HG03460 (cell line): ENCODE results near the gene TBC1D14.

Experiments
- ATAC-seq: cut with Tn5 transposase; IDR thresholded peaks from one replicate; pipeline ENCODE4 v1.9.1; 2021; ENCODE audit not compliant: unreplicated experiment

TBC1D14 gene

DNA sequence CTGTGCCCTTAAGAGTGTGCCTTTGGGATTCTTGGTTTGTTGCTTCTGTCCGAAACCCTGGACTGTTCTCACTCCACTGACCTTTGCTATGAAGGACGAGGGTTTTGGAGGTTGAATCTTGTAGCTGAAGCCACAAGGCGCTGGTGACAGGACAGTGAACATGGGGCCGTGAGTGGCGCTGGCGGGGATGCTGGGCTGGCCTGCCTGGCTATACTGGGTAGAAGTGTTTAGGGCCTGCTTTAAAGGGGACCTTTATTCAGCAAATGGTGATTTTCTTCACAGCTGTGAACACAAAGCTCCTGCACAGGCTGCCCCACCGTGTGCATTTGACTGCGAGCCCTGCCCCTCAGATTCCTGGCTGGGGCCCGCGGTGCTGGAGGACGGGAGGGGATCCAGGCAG is 106.5 kb downstream of the TBC1D14 start:
- ATAC-seq: no peak

DNA sequence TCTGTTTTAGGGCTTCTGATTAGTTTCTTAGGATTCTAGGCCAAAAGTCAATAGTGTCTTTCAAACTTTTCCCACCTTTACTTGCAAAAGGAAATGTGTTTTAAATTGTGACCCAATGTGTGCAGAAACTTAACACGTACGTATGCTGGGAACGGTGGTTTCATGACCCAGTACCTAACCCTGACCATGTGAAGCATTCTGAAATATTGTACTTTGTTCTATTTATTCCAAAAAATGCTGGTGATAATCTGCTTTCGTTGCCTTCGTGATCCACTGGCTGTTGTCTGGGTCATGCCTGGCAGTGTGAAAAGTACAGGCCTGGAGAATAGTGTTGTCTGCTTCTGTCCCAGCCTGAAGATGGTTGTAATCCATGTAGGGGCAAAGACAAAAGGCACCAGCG is 106.9 kb downstream of the TBC1D14 start:
- ATAC-seq: no peak

DNA sequence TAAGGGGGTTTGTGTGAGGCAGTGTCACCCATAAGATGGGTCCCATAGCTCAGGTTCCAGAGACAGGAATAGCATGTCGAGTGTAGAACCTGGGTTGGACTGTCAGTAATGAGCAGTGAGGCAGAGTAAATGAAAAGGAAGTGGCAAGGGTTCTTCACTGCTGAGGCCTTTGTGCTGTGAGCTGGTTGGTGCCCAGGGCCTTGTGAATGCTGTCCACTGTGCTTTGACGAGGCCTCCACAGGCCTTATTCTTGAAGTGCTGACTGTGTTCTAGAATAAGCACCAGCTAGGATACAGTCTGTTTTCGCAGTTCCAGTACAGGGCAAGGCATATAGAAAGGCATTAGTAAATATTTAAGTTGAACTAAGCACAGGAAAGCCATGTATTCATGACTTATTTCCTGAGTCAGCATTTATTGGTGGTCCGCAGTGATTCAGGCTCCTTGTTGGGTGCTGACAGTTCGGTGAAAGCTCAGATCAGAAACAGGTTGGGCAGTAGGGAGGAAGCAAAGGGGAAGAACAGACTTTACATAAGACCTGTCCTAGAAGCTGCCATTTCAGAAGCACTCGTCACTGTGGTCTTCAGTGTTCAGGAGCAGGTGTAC is 107.9 kb downstream of the TBC1D14 start:
- no peak for ATAC-seq

DNA sequence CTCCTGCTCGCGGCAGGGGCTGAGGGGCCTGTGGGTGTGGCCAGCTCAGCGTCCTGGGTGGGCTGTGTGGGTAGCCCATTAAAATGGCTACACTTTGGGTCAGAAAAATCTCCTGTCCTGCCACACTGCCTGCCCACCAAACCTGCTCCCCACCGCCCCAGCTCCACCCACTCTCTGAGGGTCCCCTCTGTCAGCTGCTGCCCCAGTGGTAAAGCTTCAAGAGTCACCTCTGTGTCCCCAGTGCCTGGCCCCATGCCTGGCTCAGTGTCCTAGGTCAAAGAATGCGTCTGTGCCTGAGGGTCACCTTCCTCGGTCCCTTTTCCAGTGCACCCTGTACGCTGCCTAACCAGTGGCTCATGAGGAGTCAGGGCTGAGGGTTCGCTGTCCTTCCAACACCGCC is 108.7 kb downstream of the TBC1D14 start:
- no peak for ATAC-seq

DNA sequence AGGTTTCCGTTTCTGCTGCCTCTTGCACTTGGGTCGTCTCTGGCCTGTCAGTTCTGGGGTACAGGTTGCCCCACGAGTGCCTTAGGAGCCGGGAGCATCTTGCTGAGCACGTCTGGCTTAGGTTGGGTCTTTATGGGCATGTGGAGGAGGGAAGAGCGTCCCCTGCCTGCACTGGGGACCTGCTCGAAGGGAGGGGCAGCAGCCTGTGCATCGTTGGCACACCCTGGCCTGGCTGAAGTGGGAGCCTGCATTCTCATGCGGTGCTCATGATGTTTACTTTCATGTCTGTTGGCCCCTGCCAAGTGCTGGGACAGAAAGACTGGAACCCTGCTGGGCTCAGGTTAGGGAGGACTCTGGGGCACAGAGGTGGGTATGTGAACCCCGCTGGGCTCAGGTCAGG is 109.7 kb downstream of the TBC1D14 start:
- ATAC-seq: no peak

DNA sequence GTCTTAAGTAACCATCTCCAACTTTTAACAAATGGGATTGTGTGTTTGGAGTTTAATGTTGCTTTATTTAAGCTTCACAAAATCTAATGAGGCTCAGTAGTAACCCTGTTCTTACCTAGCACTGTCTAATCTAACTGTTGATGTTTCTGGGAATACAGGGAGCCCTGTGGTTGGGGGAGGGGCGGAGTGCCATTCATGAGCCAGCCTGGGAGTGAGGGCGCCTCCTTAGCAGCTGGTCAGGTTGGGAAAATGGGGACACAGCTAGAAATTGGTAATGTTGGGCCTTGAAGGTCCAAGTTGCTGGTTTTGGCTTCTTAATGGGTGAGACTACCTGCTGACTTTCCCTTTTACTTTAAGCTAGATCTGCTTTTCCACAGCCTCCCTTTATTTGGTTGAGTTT is 110.7 kb downstream of the TBC1D14 start:
- ATAC-seq: no peak

DNA sequence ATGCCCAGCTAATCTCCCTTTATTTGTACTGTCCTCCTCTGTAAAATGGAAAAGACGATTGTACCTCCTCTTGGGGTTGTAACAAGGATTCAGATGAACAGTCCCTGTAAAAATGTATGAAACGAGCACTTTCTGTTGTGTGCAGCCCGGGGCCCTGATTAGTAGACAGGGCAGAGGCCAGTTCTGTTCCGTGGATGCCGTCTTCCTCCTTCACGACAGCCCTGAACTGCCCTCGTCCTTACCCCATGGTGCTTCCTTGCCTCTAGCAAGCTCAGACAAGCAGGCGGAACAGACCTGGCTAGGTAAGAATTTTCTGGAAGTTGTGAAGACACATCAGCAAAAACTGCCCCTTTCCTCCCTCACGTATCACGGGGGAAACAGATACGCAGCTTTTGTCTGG is 111.2 kb downstream of the TBC1D14 start:
- ATAC-seq: no peak

DNA sequence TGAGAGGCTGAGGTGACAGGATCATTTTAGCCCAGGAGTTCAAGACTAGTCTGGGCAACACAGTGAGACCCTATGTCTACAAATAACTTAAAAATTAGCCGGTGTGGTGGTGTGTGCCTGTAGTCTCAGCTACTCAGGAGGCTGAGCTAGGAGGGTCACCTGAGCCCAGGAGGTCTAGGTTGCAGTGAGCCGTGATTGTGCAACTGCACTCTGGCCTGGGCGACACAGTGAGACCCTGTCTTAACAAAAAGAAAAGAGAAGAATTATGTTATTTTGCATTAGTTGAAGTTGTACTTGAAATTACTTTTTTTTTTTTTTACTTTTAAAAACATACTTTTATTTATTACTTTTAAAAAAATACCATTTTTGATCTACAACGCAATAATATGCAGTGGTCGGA is 111.7 kb downstream of the TBC1D14 start:
- no peak for ATAC-seq

DNA sequence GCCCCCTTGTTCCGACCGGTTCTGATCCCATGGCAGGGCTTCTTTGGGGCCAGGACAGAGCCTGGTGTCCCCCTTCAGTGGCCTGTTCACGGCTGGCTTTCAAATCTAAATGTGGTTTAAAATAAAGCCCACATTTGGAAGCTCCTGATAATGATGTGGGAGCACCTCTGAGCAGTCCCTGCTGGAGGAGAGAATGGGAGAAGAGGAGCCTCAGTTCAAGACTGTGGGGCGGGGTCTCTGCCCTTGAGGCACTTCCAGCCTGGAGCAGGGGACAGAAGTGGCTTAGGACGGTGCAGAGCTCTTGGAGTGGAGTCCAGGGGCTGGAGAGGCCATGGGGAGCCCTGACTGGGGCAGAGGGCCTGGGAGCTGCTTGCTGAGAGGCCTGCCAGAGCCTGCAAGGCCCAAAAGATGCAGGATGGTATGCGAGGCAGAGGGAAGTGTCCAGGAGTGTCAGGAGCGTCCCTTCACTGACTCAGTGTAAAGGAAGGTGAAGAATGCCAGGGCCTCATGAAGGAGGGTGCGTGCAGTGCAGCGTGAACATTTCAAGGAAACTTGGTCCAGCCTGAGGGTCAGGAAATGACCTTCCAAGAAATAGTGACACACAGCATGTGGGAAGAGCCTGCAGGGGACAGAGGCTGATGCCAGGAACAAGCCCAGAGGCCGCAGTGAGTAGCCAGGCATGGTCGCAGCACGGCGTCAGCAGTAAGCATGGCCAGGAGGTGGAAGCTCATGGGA is 112.5 kb downstream of the TBC1D14 start:
- no peak for ATAC-seq

DNA sequence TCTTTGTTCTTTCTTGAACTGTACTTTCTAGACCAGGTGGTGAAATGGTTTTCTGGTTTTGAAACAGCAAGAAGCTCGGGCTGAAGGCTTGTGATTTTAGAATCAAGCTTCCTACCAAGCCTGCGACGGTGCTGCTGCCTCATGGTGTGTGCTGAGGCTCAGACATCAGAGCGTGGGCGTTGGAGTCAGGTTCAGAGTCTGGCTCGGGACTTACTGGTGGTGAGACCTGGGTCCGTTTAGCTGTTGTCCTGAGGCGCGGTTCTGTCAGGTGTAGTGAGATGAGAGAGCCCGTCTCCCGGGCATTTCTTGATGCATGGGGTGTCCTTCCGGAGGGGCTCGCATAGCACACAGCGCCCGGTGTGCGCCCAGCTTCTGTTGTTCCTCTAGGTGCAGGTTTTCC is 113.9 kb downstream of the TBC1D14 start:
- no peak for ATAC-seq

DNA sequence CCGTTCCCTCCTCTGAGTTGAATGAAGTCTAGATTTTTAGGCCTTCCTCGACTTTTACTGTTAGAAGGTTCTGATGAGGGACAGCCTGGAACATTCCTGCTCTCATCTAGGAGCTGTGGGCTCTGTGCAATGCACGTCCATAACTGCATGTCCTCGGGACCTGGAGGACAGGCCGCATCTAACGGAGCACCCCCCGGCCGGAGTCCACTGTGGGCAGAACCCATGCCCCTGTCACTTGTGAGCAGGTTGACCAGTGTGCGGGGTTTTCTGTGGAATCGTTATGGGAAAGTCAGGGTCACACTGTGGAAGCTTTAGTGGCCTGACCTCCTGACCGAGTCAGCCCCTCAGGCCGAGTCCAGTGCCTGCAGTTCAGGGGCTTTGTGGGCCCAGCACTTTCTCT is 114.3 kb downstream of the TBC1D14 start:
- ATAC-seq: no peak

DNA sequence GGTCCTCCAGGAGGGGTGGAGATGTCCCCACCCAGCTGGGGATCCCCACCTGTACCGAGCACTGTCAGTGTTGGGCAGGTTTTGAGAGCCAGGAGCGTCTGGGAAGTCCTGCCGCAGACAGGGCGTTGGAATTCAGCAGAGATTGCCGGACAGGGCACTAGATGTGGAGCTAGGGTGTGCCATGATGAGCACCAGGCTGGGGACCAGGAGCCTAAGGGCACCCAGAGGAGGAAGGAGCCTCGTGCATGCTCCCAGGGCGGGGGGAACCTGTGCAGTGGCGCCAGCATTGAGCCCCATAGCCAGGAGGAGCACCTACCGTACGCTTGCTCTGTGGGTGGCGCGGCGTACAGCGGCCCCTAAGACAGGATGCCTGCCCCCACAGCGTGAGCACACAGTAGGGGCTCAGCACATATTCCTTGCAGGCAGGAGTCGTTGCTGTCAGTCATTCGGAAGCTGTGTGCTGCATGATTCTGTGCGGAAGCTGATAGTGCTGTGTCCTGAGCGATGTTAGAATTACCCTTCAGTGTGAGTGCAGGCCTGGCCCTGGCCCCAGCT is 114.8 kb downstream of the TBC1D14 start:
- no peak for ATAC-seq

DNA sequence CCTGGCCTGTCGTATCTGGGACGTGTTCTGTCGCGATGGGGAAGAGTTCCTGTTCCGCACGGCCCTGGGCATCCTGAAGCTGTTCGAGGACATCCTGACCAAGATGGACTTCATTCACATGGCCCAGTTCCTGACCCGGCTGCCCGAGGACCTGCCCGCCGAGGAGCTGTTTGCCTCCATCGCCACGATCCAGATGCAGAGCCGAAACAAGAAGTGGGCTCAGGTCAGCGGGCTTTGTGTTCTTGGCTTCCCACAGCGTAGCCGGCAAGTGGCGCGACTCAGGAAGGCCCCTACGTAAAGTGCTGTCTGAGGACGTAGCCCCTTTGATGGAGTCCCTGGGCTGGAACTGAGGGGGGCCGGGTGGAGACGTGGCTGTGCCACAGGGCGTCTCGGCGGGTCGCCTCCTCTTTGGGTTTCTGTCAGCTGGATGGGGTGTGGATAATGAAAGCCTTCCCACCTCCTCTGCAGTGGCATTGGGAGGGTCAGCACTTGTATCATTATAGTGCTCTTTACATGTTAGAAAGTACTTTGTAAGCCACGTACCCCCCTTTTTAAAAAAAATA is 115.5 kb downstream of the TBC1D14 start:
- no peak for ATAC-seq

DNA sequence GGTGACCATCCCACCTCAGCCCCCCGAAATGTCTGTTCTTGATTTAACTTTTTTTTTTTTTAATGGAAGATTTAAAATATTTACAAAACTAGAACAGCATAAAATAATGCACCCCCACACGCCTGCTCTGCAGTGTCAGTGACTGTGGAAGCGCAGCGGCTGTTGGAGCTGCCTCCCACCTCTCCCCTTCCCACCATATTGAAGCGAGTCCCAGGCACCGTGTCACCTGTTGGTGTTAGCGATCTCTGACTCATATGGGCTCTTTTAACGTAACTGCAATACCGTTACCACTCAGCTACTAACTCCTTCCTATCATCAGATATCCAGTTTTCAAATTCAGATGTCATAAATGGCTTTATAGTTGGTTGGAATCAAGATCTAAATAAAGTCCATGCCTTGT is 116.5 kb downstream of the TBC1D14 start:
- no peak for ATAC-seq

DNA sequence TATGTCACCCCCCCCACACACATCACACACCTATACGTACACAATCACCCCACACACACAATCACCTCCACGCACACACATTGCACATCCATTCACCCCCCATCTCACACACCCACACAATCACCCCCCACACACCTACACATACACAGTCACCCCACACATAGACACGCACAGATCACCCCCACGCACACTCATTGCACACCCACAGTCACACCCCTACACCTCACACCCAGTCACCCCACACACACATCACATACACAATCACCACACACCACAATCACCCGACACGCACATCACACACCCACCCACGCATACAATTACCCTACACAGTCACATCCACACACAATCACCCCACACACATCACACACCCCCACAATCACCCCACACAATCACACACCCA is 117.7 kb downstream of the TBC1D14 start:
- no peak for ATAC-seq

DNA sequence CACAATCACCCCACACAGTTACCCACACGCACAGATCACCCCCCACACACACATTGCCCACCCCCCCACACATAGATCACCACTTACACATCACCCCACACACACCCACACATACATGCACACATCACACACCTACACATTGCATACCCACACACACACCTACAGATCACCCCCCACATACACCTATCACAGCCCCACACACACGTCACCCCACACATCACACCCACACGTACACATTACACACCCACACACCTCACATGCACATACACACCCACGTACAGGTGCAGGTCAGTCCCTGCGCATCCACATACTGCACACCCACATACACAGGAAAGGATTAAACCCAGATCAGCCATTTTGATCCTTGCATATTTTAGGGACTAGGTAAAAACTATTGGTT is 118.3 kb downstream of the TBC1D14 start:
- ATAC-seq: no peak

DNA sequence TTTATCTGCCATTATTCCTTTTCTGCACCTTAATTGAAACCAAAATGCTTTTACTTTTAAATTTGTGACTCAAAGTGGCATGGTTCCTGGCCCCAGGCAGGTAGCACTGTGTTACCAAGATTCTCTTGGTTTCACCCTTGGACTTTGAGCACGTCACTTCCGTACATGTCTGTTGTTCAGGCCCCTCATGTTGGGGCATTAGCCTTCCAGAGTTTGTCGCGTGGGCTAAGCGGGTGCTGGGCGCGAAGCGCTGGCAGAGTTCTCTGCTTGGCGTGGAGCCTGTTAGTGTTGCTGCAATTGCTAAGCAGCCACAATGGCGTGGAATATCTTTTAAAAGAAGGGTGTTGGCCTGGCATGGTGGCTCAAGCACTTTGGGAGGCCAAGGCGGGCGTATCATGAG is 119.6 kb downstream of the TBC1D14 start:
- ATAC-seq: no peak

DNA sequence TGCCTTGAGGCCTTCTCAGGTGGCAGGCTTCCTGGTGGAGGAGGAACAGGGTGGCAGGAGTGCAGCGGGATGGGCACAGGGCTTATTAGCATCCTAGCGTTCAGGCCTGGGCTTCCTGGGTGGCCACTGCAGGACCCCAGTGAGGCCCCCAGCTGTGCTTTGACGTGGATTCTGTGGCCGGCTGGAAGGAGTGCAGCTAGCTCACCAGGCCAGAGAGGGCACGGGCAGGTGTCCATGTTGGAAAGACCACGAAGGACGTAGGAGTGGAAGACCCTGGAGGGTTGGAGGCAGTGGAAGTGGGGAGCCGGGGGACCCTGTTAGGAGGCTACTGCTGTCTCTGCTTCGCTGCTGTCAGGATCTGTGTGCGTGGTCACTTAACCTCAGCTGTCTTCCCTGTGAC is 120.3 kb downstream of the TBC1D14 start:
- ATAC-seq: no peak

DNA sequence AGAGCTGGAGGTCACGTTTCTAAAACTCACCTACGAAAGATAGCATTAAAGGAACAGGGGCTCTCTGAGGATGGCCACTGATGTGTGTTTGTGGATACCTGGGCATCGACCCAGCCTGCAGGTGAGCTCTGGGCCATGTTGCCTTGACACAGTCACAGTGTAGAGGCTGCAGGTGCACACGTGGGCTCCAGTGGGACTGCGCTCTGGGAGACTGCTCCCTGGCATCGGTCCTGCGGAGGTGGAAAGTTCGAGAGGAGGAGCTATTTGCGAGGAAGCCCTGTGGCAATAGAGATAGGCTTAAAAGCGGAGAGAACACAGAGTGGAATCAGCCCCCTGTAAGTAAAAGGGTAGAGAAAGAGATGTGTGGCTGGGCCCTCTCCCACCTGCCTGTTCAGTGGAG is 121.2 kb downstream of the TBC1D14 start:
- ATAC-seq: no peak

DNA sequence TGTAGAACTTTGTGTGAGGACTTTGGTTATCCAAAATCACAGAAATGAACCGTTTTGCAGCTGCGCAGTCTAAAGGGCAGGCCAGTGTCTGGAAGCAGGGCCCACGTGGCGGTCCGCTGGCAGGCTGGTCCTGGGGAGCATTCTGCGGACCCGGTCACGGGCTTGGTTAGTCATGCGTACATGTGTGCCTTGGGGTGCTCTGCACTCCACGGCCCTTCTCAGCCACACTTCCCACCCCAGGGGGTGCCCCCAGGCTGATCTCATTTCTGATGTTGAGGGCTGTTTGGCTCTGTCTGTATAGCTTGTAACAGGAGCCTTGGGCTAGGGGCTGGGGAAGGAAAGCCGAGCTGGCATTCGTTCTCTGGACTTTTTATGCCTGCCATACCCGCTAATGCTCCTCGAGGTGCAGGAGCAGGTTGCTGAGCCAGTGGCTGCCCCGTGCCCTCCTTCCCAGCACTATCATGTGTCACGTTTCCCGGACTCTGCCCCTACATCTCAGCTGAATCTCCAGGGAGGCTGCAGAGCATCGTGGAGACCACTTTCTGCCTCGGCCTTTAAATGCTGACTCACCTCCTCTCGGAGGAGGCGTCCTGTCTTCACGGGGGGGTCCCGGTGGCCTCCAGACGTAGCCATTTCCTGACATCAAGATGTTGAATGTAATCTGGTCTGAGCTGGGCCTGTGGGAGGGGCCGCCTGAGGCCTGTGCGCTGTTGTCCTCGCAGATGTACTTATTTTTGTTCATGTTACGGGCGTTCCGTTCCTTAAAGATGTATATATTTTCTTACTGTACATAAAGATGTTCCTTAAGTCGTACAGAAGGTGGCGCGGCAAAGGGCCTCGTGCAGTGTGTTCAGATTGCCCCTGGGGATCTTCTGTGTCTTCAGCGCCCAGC is 122.2 kb downstream of the TBC1D14 start:
- no peak for ATAC-seq

DNA sequence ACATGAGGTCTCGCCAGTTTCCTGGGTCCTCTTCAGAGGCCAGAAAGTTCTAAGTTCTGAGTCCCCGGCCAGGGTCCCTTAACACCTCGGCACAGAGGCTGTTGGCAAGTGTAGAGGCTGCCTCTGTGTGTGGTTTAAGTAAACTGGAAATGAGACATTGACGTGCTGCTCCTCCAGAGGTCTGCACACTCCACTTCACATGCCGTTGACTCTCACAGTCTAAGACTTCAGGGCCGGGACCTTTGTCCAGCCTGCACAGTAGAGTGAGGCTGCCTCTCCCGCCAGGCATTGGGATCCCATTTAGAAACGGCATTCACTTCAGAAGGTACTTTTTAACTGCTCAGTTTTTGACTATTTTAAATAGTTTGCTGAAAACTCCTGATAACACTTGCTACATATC is 123.0 kb downstream of the TBC1D14 start:
- no peak for ATAC-seq
